H1 (cell line): ENCODE measurements around the gene CD59. TPM values are rescaled to one million over a fixed set of nuclear protein-coding genes. Genes with fewer than 3 reads are reported as not detected.

Experiments used
- CTCF ChIA-PET: fragments of 300-600 bp; sonication (Branson Sonifier 250); formaldehyde crosslinking; loops from one replicate; lab custom pipeline; 2021; ENCODE audit not compliant: partially characterized antibody; lab: Charles Lee
- POLR2A ChIA-PET: fragments of 300-600 bp; sonication (Branson Sonifier 250); formaldehyde crosslinking; loops from one replicate; lab custom pipeline; 2021; ENCODE audit warnings: inconsistent platforms; ENCODE audit not compliant: partially characterized antibody; lab: Charles Lee
- DNase-seq, 2 experiments: peaks; one replicate each; pipeline versions ENCODE4 v3.0.0 to v3.0.0-alpha.2; 2010 to 2022; ENCODE audit warnings: low spot score in 2 of 2, low read depth in 1 of 2, mixed read lengths in 1 of 2
- FAIRE-seq: peaks from 2 replicates; lab custom pipeline; 2011; peaks lifted over from hg19 to GRCh38; lab: Jason Lieb, UNC
- H2AFZ ChIP-seq: 2 replicates; pipeline ENCODE4 v1.8.1; 2012; ENCODE audit warnings: low read length, inconsistent platforms
- H2AK5ac ChIP-seq: 2 replicates; pipeline ENCODE4 v1.6.1; 2013; ENCODE audit warnings: low read depth, low read length
- H2BK120ac ChIP-seq: replicated peaks from 2 replicates; pipeline ENCODE3; 2013; ENCODE audit warnings: low read depth, low read length, inconsistent platforms
- H2BK12ac ChIP-seq: 2 replicates; pipeline ENCODE4 v1.6.1; 2013; ENCODE audit warnings: low read depth, low read length
- H2BK15ac ChIP-seq: 2 replicates; pipeline ENCODE4 v1.6.1; 2013; ENCODE audit warnings: low read length
- H2BK20ac ChIP-seq: 2 replicates; pipeline ENCODE4 v1.6.1; 2013; ENCODE audit warnings: low read length
- H2BK5ac ChIP-seq: 2 replicates; pipeline ENCODE4 v1.6.1; 2013; ENCODE audit warnings: low read depth, low read length
- H3K14ac ChIP-seq: 2 replicates; pipeline ENCODE4 v1.6.1; 2013; ENCODE audit warnings: inconsistent platforms; ENCODE audit not compliant: insufficient read length
- H3K18ac ChIP-seq: 2 replicates; pipeline ENCODE4 v1.6.1; 2013; ENCODE audit warnings: low read length; ENCODE audit errors: extremely low read depth
- H3K23ac ChIP-seq: 2 replicates; pipeline ENCODE4 v1.6.1; 2013; ENCODE audit warnings: inconsistent platforms; ENCODE audit not compliant: insufficient read length
- H3K23me2 ChIP-seq: 2 replicates; pipeline ENCODE4 v1.6.1; 2013; ENCODE audit warnings: low read depth, low read length
- H3K27ac ChIP-seq: 2 replicates; pipeline ENCODE4 v1.6.1; 2011; ENCODE audit warnings: low read depth, low read length, inconsistent platforms
- H3K27me3 ChIP-seq, 4 experiments: replicated peaks in 1 of 4; 1 replicate in 1 of 4; 2 replicates in 3 of 4; pipeline versions ENCODE4 v1.6.1 to v1.8.1; 2011 to 2013; ENCODE audit warnings: low read length in 3 of 4, mild to moderate bottlenecking in 3 of 4, inconsistent platforms in 2 of 4, mixed read lengths in 2 of 4, moderate library complexity in 1 of 4; ENCODE audit not compliant: control insufficient read depth in 3 of 4, insufficient read depth in 3 of 4; ENCODE audit errors: extremely low read depth in 1 of 4
- H3K36me3 ChIP-seq, 4 experiments: 2 replicates each; pipeline versions ENCODE4 v1.6.1 to v1.8.1; 2011 to 2013; ENCODE audit warnings: mild to moderate bottlenecking in 4 of 4, low read length in 3 of 4, moderate library complexity in 2 of 4, control low read depth in 1 of 4, inconsistent platforms in 1 of 4; ENCODE audit not compliant: insufficient read depth in 4 of 4, control insufficient read depth in 2 of 4
- H3K4ac ChIP-seq: replicated peaks from 2 replicates; pipeline ENCODE3; 2013; ENCODE audit warnings: low read length, low read depth, mixed read lengths, inconsistent platforms; ENCODE audit not compliant: insufficient read length
- H3K4me1 ChIP-seq, 4 experiments: replicated peaks in 1 of 4; 1 replicate in 1 of 4; 2 replicates in 3 of 4; pipeline versions ENCODE4 v1.6.1 to v1.8.1; 2011 to 2013; ENCODE audit warnings: low read length in 3 of 4, inconsistent platforms in 2 of 4, mixed read lengths in 1 of 4; ENCODE audit not compliant: insufficient read depth in 4 of 4, control insufficient read depth in 3 of 4
- H3K4me2 ChIP-seq, 2 experiments: 2 replicates each; pipeline versions ENCODE4 v1.6.1 to v1.8.1; 2011 to 2013; ENCODE audit warnings: low read depth in 2 of 2, low read length in 2 of 2, control low read depth in 1 of 2, inconsistent platforms in 1 of 2, mild to moderate bottlenecking in 1 of 2; ENCODE audit not compliant: insufficient read depth in 1 of 2
- H3K4me3 ChIP-seq, 4 experiments: fragments of 200-600, 300-600 bp in 1 of 4; sonication (generic), shearing (Covaris generic), sonication (Bioruptor Twin) in 1 of 4; 2 replicates each; pipeline versions ENCODE4 v1.5.1 to v1.8.1; 2011 to 2016; ENCODE audit warnings: low read length in 4 of 4, low read depth in 3 of 4, control low read depth in 2 of 4, inconsistent platforms in 2 of 4, mild to moderate bottlenecking in 2 of 4, mixed read lengths in 1 of 4, moderate library complexity in 1 of 4; ENCODE audit not compliant: insufficient read depth in 2 of 4; ENCODE audit errors: extremely low read depth in 1 of 4
- H3K56ac ChIP-seq: replicated peaks from 2 replicates; pipeline ENCODE3; 2013; ENCODE audit warnings: low read depth, mild to moderate bottlenecking, mixed read lengths, low read length, inconsistent platforms; ENCODE audit not compliant: insufficient read length
- H3K79me1 ChIP-seq: 2 replicates; pipeline ENCODE4 v1.6.1; 2013; ENCODE audit warnings: low read depth, low read length, control low read depth
- H3K79me2 ChIP-seq, 2 experiments: 2 replicates each; pipeline versions ENCODE4 v1.6.1 to v1.8.1; 2012 to 2013; ENCODE audit warnings: low read length in 2 of 2, mild to moderate bottlenecking in 2 of 2, inconsistent platforms in 1 of 2; ENCODE audit not compliant: insufficient read depth in 2 of 2, control insufficient read depth in 1 of 2
- H3K9ac ChIP-seq, 4 experiments: replicated peaks in 1 of 4; 1 replicate in 1 of 4; 2 replicates in 3 of 4; pipeline versions ENCODE4 v1.6.1 to v1.8.1; 2011 to 2013; ENCODE audit warnings: low read depth in 3 of 4, low read length in 3 of 4, control low read depth in 2 of 4, mild to moderate bottlenecking in 2 of 4, moderate library complexity in 2 of 4, inconsistent platforms in 1 of 4; ENCODE audit errors: extremely low read depth in 1 of 4
- H3K9me3 ChIP-seq, 2 experiments: 2 replicates each; pipeline versions ENCODE4 v1.6.1 to v1.8.1; 2012 to 2013; ENCODE audit warnings: mild to moderate bottlenecking in 2 of 2, moderate library complexity in 2 of 2, control low read depth in 1 of 2, inconsistent platforms in 1 of 2, low read depth in 1 of 2, low read length in 1 of 2, mixed read lengths in 1 of 2; ENCODE audit not compliant: insufficient read depth in 2 of 2
- H4K20me1 ChIP-seq, 2 experiments: replicated peaks in 1 of 2; 2 replicates each; pipeline versions ENCODE3 to v1.8.1; 2011 to 2013; ENCODE audit warnings: inconsistent platforms in 2 of 2, low read length in 2 of 2, mild to moderate bottlenecking in 1 of 2; ENCODE audit not compliant: insufficient read depth in 2 of 2, control insufficient read depth in 1 of 2
- H4K5ac ChIP-seq: 2 replicates; pipeline ENCODE4 v1.6.1; 2013; ENCODE audit warnings: low read length, low read depth, mixed read lengths, inconsistent platforms; ENCODE audit not compliant: insufficient read length
- H4K8ac ChIP-seq: 2 replicates; pipeline ENCODE4 v1.8.0; 2013; ENCODE audit warnings: mild to moderate bottlenecking, moderate library complexity, low read length, inconsistent platforms; ENCODE audit not compliant: insufficient read depth; ENCODE audit errors: extremely low read depth
- H4K91ac ChIP-seq: replicated peaks from 2 replicates; pipeline ENCODE3; 2013; ENCODE audit warnings: low read length, mixed read lengths, inconsistent platforms; ENCODE audit not compliant: insufficient read length
- WGBS, 2 experiments: shearing (Covaris generic) in 1 of 2; methylation state at CpG; one replicate each; pipeline versions ENCODE4 v1.1.6 to v1.1.7; 2013 to 2015; ENCODE audit warnings: low lambda C conversion rate in 2 of 2, mixed read lengths in 2 of 2, inconsistent platforms in 1 of 2, low coverage in 1 of 2, missing lambda C conversion rate in 1 of 2; ENCODE audit not compliant: insufficient replicate concordance in 2 of 2, insufficient coverage in 1 of 2, insufficient read length in 1 of 2; ENCODE audit errors: extremely low coverage in 1 of 2, missing lambda C conversion rate in 1 of 2; 5-methylcytosine and 5-hydroxymethylcytosine counted together
- polyA plus RNA-seq, 7 experiments: library from polyadenylated mRNA; depleted of rRNA in 3 of 7; stranded (reverse) in 5 of 7; unstranded in 2 of 7; fragments of >200 nt in 5 of 7; fragments of 200-250 nt in 2 of 7; gene quantifications; 1 replicate in 5 of 7; 2 replicates in 1 of 7; 4 replicates in 1 of 7; pipeline versions ENCODE4 v1.2.1 to v1.2.3, GENCODE V29; 2011 to 2013; ENCODE audit warnings: missing spikeins in 2 of 7, mixed read lengths in 2 of 7
- total RNA-seq: library from RNA; stranded (reverse); fragmentation: NEBNext Ultra II Directional; extraction: Animal tissue kit (Norgen Biotek cat#: 25700); gene quantifications from 2 replicates; pipeline ENCODE4 v1.2.1, GENCODE V29; 2021

The CD59 gene
- total and polyA plus RNA-seq, 2 of the 8 experiments (the other 6 are each of a cell fraction or from before 2014, with no cell fraction given), result 63.1 to 90.3 TPM

DNA sequence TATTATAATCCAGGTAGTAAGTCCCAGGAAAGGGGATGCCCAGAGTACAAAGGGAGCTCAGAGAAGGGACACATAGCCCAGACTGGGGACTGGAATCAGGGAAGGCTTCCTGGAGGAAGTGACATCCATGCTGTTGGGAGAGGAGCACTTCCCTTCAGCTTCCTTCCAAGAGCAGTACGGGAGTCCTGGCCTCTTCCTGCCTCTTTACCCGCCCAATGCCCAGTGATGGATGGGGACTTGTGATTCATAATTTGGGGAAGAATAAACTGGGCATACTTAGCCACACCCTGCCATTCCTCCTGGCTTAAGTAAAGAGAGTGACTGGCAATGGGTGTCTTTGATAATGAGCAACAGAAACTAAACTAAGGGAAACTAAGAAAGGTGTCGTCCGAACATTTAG lies 47.1 kb downstream of the CD59 start:
- H3K4me3 ChIP-seq, result no peak overlapping the region
- H3K27me3 ChIP-seq, result no peaks in the 10 kb centered on the region
- H4K5ac ChIP-seq, result no peak overlapping the region
- H3K56ac ChIP-seq, result no peak overlapping the region
- H3K14ac ChIP-seq, result no peak overlapping the region
- H3K79me2 ChIP-seq, result no peaks in the 10 kb centered on the region
- CTCF ChIA-PET, result interaction anchor here (0.7 to 14.5 kb wide), 24 partner anchors 8 to 598 kb away, joined by 3 to 167 read pairs (median 4); no protein-coding TSS in a partner anchor
- H3K4me2 ChIP-seq, result no peak overlapping the region
- no peak overlapping the region for H3K23ac ChIP-seq
- H2BK15ac ChIP-seq, result no peak overlapping the region
- H4K20me1 ChIP-seq, result no peaks in the 10 kb centered on the region
- FAIRE-seq, result no peak
- no peak overlapping the region for H2BK12ac ChIP-seq
- 94% methylated on average over 4 of the region's 4 CpGs; no CpG with 5 or more reads in 1 of the 2 experiments for WGBS, 2 experiments
- no peak overlapping the region for H3K4ac ChIP-seq
- no peaks in the 10 kb centered on the region for H3K79me1 ChIP-seq
- peaks cover 2 to 16% (median 8%) of the 10 kb centered on the region in 4 experiments for H3K4me1 ChIP-seq
- no peaks in the 10 kb centered on the region for H3K9me3 ChIP-seq
- H3K18ac ChIP-seq, result no peak overlapping the region
- 0 out of 2 replicates have a peak overlapping the region, but pooled peaks have one; percentile 30 for H2AK5ac ChIP-seq
- H3K27ac ChIP-seq, result no peak overlapping the region
- POLR2A ChIA-PET, result interaction anchor here (2.2 kb wide), 1 partner anchor 12 kb away, joined by 9 read pairs; the partner anchor contains the start of gene C11orf91
- no peak overlapping the region for H2BK20ac ChIP-seq
- no peak for DNase-seq
- no peak overlapping the region for H2BK120ac ChIP-seq
- H4K91ac ChIP-seq, result no peak overlapping the region
- no peak overlapping the region for H4K8ac ChIP-seq
- no peak overlapping the region for H3K9ac ChIP-seq
- H3K23me2 ChIP-seq, result no peaks in the 10 kb centered on the region
- H2AFZ ChIP-seq, result no peak overlapping the region
- no peaks in the 10 kb centered on the region for H3K36me3 ChIP-seq
- H2BK5ac ChIP-seq, result no peak overlapping the region
